IPS DF 19.7 (cell line): Measurements from ENCODE around the gene BPIFB1.

ENCODE experiments used
- DNase-seq: peaks from one replicate; pipeline ENCODE4 v3.0.0-alpha.2; 2013; ENCODE audit warnings: low read depth, low spot score

Gene BPIFB1

DNA sequence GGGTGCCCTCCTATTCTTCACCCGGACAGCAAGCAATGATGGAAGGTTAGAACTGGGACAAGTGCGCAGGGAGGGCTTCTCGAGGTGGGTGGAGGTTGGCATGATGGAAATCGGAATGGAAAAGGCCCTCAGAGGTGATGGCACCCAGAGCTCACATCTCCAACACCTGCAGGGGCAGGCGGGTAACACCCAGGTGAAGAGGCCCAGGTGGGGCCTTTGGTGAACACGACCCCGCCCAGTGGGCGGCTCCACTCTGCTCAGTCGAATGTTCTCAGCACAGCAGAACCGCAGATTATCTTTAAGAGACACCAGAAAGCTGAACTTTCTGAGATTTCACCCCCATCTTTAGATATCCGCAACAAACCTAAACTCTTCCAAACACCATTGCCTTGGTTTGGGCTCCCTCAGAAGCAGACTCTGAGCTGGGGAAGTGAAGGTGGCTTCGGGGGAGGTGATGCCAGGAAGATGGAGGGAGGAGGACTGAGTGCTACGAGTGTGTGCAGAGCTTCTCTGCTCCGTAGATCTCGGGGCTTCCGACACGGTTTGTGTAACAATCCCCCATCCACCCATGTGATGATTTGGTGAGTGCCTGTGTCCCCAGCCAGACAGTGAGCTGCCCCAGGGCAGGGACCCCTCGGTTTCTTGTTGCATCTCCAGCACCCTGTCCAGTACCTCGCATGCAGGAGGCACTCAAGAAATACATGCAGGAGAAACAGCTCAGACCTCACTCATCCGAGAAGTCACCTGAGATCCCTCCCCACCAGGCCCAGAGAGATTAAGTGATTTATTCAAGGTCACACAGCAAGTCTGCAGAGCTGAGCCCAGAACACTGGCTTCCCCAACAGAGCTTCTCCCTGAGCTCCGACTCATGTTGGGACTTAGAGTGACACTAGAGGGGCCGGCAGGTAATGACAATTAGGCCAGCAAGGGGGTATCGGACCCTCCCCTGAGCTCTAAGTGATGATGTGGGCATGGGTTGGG is 45.4 kb downstream of the BPIFB1 start:
- no peak for DNase-seq

DNA sequence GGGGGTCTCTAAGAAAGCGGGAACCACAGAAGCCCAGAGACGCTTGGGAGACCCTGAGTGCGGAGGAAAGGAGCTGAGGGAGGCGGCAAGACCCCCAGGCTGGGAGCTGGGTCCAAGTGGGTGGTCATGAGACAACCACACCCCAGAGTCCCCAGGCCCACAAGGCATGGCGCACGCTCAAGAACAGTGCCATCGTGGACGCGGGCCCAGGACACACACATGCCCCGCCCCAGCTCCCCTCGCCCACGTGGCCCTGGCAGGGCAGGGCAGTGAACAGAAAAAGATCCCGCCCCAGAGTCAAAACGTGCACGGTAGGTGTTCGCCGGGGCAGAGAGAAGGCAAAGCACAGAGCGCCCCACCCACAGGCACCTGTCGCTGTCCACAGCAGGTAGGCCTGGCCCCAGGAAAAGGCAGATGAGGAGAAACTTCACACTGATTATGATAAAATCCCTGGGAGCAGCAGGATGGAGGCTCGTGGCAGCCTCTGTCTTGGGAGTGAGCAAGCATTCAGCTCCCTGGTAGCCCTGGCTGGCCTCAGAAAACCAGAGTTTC is 50.0 kb downstream of the BPIFB1 start:
- no peak for DNase-seq

DNA sequence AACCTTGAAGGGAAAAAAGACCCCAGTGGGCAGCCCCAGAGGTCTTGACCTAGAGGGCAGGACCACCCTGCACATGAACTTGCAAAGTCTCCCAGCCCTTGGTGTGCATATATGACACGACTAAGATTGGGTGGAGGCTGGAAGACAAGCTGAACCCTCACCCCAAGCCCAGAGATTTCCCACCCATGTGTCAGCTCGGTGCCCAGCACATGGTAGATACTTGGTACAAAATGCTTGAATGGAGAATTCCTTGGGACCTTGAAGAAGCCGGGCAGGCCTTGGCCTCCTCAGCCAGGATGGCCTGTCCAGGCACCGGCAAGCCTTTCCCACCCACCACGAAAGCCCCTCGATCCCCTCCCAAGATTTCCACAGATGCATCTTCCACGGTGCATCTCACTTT is 50.6 kb downstream of the BPIFB1 start:
- no peak for DNase-seq

DNA sequence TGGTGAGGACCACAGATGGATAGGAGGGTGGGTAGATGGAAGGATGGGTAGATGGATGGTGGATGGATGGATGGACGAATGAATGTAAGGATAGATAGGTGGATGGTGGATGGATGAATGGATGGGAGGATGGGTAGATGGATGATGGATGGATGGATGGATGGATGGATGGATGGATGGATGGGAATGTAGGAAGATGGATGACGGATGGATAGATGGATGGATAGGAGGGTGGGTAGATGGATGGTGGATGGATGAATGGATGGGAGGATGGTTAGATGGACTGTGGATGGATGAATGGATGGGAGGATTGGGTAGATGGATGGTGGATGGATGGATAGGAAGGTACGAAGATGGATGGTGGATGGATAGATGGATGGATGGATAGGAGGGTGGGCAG is 51.1 kb downstream of the BPIFB1 start:
- DNase-seq: no peak

DNA sequence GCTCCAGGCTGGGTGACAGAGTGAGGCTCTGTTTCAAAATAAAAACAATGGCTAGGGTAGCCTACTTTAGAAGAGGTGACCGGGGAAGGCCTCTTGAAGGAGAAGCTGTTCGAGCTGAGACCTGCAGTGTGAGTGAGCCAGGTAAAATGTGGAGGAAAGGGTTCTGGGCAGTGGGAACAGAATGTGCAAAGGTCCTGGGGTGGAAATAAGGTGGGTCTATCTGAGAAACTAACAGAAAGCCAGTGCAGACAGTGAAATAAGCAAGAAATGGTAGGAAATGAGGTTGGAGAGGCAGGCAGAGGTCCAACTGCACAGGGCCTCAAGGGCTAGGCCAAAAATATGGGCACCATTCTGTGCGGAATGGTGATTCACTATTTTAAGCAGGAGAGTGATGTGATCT is 53.4 kb downstream of the BPIFB1 start:
- no peak for DNase-seq

DNA sequence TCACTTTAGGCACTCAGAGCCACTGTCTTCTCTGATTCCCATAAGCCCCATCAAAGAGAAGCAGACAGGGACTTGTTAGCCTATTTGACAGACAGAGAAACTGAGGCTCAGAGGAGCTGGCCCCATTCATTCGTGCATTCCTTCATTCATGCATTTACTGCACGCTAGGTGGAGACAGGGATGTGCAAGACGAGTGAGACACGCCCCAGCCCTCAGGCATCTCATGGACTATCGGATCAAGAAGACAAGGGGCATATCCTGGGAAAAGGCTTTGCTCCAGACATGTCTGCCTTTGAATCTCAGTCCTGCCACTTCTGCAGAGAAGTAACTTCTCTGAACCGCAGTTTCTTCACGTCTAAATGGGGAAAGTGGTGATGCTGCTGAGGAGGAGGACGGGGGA is 54.1 kb downstream of the BPIFB1 start:
- no peak for DNase-seq

DNA sequence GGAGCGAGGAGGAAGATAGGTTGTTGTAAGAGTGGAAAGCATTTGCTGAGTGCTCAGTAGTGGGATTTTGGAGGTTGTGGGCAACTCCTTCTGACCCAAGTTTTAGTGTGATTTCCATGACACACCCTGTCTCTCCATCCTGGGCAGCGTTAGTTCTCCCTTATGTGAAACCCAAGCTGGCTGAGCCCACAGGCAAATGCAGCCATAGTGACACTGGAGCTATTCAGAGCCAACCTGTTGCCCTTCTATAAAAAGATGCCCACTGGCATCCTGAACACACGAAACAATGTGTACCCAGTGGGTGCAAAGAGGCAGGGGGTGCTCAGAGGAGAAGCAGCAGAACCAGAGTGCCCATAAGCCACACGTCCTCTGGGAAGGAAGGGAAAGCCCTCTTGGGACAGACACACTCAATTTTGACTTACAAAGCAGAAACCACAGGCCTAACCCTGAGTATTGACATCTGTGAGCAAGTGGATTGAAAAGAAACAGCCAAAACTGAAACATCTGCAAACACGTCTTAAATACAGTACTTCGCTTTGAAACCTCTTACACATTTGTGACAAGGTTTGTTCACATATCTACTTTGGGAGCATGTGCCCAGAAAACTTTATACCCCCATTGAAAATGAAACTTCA is 54.6 kb downstream of the BPIFB1 start:
- DNase-seq: no peak

DNA sequence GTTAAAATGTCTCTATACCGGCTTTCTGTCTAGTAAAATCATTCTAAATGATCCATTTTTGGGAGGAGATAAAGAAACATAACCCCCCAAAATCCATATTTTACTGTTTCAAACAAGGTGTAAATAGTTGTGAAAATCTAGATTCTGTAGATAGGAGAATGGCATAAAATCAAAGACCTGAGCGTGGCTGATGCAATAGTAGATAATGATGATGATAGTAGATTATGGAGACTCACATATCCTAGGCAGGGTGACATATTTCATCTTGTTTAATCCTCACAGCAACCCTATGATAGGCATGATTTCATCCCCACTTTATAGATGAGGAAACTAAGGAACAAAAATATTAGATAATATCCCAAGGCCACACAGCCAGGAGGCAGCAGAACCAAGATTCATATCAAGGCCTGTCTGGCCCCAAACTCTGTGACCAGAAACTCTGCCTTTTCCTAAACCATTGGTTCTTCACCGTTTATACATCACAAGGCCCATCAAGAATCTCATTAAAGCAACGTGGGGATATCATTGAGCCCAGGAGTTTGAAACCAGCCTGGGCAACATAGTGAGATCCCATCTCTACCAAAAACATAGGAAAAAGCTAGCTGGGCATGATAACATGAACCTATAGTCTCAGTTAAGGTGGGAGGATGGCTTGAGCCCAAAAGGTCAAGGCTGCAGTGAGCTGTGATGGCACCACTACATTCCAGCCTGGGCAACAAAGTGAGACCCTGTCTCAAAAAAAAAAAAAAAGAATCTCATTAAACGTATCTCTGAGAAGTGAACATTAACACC is 55.6 kb downstream of the BPIFB1 start:
- no peak for DNase-seq

DNA sequence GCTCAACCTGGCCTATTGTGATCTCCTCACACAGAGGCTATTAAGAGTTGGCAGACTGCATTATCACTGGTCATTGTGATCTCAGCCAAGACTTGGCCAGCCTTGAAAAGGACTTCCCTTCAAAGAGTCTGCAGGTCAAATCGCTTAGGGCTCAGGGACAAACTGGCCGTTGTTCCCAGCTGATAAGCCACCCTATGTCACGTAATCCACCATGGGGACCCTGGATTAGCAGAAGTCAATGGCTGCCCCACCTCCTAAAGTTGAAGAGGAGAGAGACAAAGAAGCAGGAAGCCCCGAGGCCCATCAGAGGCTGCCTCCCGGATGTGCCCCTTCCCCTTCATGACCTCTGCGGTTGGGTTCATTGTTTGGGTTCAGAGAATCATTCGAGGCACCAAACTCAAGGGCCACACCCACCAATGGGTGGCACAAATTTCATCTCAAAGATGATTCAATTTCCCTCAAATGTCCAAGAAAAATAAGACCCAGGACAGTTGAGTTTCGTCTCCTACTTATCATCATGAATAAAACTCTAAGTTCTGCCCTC is 56.6 kb downstream of the BPIFB1 start:
- DNase-seq: no peak

DNA sequence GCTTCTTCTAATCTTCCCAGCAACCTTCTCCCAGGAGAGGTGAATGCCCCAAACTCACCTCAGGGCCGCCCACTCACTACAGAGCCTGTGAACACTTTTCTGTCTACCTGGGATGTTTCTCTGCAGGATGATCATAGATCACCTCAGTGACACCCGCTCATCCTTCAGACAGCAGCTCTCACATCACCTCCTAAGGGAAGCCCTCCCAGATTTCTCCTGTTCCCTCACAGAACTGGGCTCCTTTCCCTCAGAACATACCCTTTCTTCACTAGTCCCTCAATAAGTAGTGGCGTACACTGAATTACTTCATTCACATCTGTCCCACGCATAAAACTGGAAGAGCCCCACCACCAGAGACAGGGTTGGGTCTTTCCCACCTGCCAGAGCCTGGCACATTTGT is 60.5 kb downstream of the BPIFB1 start:
- DNase-seq: no peak

DNA sequence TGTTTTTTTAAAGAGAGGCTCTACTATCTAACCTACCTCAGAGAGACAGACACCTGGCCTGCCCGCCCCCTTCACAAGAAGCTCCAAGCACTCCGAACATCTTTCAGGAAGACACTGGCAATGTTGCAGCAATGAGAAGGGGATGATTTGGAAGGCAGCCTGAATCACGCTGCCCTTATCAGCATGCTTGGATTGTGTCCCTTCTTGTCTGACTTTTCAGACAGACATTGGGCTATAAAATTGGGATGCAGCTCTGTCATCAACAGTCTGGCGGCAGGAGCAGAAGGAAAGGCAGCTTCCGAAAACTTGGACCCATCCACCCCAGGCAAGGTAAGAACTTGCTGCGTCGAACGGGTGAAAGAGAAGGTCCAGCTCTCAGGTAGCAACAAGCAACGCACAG is 62.3 kb downstream of the BPIFB1 start:
- no peak for DNase-seq

DNA sequence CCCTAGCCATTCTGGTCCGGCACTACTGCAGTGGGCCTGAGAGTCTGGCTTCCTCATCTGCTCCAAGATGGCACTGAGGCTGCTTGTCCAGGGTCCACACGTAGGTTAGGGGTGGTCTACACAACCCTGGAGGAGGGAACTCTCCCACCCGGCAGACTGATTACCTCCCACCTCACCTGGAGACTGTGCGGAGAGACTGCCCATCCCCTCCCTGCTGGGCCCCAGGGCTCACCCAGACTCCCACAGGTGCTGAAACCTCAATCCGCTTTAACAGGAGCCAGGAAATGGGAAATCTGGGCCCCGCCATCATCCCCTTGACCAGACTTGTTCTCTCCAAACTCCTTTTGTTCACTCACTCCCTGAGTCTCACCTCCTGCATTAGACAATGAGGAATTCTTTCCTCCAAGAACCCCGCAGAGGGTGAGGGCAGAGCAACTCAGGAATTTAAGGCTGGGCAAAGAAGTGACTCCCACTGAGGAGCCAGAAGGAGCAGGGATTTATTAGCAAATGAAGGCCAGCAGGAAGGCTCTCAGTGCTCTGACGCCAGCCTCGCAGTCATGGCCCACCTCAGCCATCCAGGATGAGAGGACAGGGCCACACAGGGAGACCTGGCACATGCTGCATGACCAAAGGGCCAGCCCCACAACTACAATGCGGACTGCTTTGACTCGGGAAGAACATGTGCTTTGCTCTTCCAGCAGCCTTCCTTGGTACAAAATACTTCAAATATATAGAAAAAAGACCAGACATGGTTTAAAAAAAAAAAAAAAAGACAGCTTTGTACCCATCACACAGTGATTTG is 65.3 kb downstream of the BPIFB1 start:
- DNase-seq: peak; percentile 9

DNA sequence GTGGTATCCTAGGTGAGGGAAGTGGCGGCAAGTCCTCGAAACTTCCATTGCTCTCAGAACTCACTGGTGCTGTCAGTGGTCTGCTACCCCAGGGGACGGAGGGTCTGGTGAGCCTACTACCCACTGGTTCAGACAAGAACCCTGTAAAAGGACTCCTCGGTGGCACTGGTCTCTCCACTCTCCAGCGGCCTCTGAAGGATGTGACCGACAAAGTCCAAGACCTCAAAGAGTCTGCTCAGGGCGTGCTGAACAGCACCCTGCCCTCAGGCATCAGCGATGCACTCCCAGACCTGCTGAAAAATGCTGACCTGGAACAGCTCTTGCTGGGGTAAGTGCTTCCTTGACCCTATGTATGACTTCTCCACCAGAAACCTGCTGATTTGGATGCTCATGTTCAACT is 66.5 kb downstream of the BPIFB1 start:
- no peak for DNase-seq

DNA sequence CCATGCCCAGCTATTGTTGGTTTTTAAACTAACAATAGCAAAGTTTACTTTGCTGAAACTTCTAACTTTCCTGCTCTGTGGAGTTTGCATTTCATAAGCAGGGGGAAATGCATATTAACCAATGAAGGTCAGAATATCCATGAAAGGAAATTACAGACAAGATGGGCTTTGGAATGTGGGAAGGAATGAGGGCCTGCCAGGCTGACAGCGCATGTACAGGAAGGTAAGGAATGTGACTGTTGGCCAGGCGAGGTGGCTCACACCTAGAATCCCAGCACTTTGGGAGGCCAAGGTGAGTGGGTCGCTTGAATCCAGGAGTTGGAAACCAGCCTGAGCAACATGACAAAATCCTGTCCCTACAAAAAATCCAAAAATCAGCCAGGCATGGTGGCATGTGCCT is 68.7 kb downstream of the BPIFB1 start:
- DNase-seq: no peak

DNA sequence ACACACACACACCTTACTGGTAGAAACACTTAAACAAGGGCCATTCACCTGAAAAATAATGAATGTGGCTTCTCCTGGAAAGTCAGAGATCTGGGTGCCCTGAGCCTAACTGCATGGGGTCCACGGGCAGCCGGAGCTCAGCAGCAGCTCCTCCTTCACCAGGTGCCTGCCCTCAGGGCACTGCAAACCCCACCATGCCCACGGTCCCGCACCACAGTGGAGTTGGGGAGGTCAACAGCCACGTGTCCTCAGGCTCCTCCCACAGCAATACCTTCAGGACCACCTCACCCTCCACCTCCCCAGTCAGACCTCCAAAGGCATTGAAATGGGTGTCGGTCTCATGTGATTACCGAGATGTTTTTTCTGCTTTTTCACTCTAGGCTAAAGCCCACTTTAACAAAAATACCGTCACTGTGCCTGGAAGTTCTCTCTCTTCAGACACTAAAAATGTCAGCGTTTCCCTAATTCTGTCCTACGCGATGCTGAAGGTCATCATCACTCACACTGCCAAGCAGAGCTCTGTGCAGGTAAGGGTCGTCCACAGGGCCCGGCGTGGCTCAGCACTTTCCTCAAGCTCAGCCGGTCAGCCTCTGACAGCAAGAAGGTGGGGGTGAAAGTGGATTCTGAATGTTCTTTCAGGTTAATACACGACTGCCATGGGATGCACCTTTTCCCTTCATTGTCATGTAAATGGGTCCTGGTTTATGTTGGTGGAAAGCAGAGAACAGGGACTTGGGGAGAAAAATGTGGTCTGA is 69.4 kb downstream of the BPIFB1 start:
- peak; percentile 9 for DNase-seq

DNA sequence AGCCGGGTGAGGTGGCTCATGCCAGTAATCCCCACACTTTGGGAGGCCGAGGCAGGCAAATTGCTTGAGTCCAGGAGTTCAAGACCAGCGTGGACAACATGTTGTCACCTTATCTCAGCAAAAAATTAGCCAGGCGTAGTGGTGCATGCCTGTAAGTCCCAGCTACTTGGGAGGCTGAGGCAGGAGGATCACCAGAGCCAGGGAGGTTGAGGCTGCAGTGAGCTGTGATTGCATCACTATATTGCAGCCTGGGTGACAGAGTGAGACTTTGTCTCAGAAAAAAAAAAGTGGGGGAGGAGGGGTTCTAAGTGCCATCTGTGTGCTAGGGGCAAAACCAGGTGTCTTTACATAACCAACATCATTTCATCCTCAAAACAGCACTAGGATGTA is 70.0 kb downstream of the BPIFB1 start:
- no peak for DNase-seq
